WERI-Rb-1 (cell line): ENCODE data around the gene EDARADD.
"Not testable (repeated sequence)": the region's sequence is repeated elsewhere in the genome, so short reads cannot be mapped to it uniquely, and the experiment has no call there.

Experiments
- DNase-seq: peaks from one replicate; pipeline ENCODE4 v3.0.0-alpha.2; 2020
- H3K27ac ChIP-seq: fragments of 250-450 bp; sonication (Bioruptor Pico); 2 replicates; pipeline ENCODE4 v1.5.1; 2020; ENCODE audit warnings: mild to moderate bottlenecking, moderate library complexity
- H3K27me3 ChIP-seq: fragments of 250-450 bp; sonication (Bioruptor Pico); 2 replicates; pipeline ENCODE4 v1.5.1; 2021; ENCODE audit warnings: mild to moderate bottlenecking, low read depth, moderate library complexity; ENCODE audit not compliant: insufficient read depth, severe bottlenecking
- H3K36me3 ChIP-seq: fragments of 250-450 bp; sonication (Bioruptor Pico); 2 replicates; pipeline ENCODE4 v1.5.1; 2020; ENCODE audit warnings: mild to moderate bottlenecking, moderate library complexity
- H3K4me3 ChIP-seq: 2 replicates; pipeline ENCODE4 v1.5.1; 2011; ENCODE audit warnings: low read depth, mild to moderate bottlenecking, control low read depth, low read length
- H3K9me3 ChIP-seq: fragments of 250-450 bp; sonication (Bioruptor Pico); 2 replicates; pipeline ENCODE4 v1.5.1; 2021; ENCODE audit warnings: mild to moderate bottlenecking, moderate library complexity; ENCODE audit not compliant: severe bottlenecking
- CTCF ChIP-seq: IDR thresholded peaks from 2 replicates; pipeline ENCODE4 v1.5.1; 2011; ENCODE audit warnings: low read depth, mild to moderate bottlenecking, control low read depth, inconsistent platforms, low read length

Gene EDARADD

DNA sequence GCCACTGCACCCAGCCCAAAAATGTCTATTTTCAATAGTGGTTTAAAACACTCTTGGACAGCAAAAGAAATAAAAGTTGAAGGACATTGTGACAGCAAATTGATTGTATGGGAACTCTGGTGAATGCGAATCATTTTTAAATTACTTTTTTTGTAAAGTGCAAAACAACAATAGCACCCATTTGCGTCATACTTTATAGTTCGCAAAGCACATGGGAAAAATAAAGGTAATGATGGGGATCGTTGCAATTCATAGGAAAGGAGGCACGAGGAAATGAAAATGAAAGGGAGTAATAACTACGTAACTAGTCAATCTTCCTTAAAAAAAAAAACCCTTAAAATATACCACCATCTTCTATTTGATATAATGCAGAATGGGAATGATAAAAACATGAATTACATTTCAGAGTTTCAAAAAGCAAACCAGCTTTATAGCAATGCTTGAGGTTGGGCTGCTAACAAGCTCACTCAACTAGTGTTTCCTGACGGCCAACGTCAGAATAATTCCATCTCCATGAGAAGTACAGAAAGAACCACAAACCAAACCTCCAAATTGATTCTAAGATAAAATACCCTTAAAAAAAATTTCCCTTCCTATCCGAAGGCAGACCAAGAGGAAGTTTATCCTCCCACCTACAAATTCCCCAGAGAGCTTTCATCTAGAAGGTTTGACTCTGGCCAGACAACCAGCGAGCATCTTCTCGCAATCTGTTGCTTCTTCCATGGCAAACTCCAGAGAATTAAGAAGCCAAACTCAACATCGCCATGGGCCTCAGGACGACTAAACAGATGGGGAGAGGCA is at the start of gene EDARADD:
Gene EDARADD, plus strand, starts transcription at position 606 of the 801 bp plus-strand sequence. Its CDS starts 159 bp downstream, at position 765.
- no peak for TF ChIP-seq CTCF
- peak within 1 kb of the TSS; percentile 74 for H3K4me3 ChIP-seq
- no peaks in the 10 kb centered on the region for H3K9me3 ChIP-seq
- H3K27ac ChIP-seq: 0 out of 2 replicates have a peak within 1 kb of the TSS, but pooled peaks have one; percentile 6
- peaks cover 3% of the 10 kb centered on the region for H3K27me3 ChIP-seq
- H3K36me3 ChIP-seq: no peaks in the 10 kb centered on the region
- no peak for DNase-seq

- H3K4me3 ChIP-seq: no peak overlapping the region
- peak; percentile 36; the same call in 1 of the 2 replicates for TF ChIP-seq CTCF
- H3K9me3 ChIP-seq: no peaks in the 10 kb centered on the region
- DNase-seq: peak; percentile 34
- no peaks in the 10 kb centered on the region for H3K36me3 ChIP-seq
- no peaks in the 10 kb centered on the region for H3K27me3 ChIP-seq
- no peak overlapping the region for H3K27ac ChIP-seq
Observed at GRCh38 chr1:236345728-236346127, 48.4 kb upstream of the EDARADD start.

- no peak for TF ChIP-seq CTCF
- Histone ChIP-seq H3K4me3 (no peak overlapping the region), H3K27me3 (no peaks in the 10 kb centered on the region), H3K36me3 (no peaks in the 10 kb centered on the region), H3K9me3 (no peaks in the 10 kb centered on the region), H3K27ac (no peak overlapping the region)
- peak; percentile 10 for DNase-seq
Observed at GRCh38 chr1:236348071-236348470, 46.0 kb upstream of the EDARADD start.

- DNase-seq: no peak
- Histone ChIP-seq H3K9me3 (no peaks in the 10 kb centered on the region), H3K36me3 (no peaks in the 10 kb centered on the region), H3K27ac (no peak overlapping the region), H3K4me3 (no peak overlapping the region), H3K27me3 (no peaks in the 10 kb centered on the region)
- no peak for TF ChIP-seq CTCF
Observed at GRCh38 chr1:236350308-236350707, 43.8 kb upstream of the EDARADD start.

DNA sequence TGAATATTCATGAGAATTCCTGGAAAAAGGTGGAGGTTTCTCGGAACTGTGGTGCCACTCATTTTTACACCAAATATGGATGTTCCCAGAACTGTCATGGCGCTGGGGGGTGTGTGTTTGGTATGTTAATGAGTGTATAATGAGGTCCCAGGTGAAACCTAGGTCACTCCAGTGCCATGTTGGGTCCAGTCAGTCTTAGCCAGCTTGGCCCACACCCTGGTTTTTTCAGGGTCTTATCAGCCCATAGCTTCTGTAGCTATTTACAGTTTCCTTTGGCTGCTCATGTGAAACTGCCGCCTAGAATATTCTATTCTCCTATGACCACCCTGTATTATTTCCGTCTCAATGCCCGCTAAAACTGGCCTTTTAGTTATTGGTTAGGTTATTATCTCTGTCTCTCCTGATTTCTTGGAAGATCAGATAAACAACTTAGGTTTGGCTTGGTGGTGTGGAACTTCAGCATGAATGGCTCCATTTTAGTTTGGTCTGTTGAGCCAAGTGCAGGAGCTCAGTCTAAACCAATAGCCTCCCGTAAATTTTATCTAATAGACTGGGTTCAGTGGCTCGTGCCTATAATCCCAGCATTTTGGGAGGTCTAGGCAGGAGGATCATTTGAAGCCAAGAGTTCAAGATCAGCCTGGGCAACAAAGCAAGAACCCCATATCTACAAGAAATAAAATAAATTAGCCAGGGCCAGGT is 42.1 kb upstream of the EDARADD start:
- no peaks in the 10 kb centered on the region for H3K9me3 ChIP-seq
- no peaks in the 10 kb centered on the region for H3K36me3 ChIP-seq
- DNase-seq: no peak
- no peak overlapping the region for H3K27ac ChIP-seq
- no peak overlapping the region for H3K4me3 ChIP-seq
- no peaks in the 10 kb centered on the region for H3K27me3 ChIP-seq
- no peak for TF ChIP-seq CTCF

DNA sequence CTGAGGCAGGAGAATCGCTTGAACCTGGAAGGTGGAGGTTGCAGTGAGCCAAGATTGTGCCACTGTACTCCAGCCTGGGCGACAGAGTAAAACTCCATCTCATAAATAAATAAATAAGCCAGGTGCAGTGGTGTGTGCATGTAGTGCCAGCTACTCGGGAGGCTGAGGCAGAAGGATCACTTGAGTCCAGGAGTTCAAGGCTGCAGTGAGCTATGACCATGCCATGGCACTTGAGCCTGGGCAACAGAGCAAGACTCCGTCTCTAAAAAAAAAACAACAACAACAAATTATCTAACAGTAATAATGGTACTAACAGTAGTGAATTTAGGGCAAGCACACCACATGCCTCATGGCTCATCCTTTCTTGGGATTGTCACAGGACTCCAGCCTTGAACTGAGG is 41.3 kb upstream of the EDARADD start:
- not testable (repeated sequence) for H3K27ac ChIP-seq, H3K36me3 ChIP-seq, H3K9me3 ChIP-seq, H3K4me3 ChIP-seq, DNase-seq, H3K27me3 ChIP-seq
